Tibial nerve (tissue), 4 donors: Measurements from ENCODE around the gene FAM72A.
"Not testable (repeated sequence)": the region's sequence is repeated elsewhere in the genome, so short reads cannot be mapped to it uniquely, and the experiment has no call there.

Experiments
- EP300 ChIP-seq, 2 donors: sonication (generic); formaldehyde crosslinking; IDR thresholded peaks; one replicate each; pipeline ENCODE4 v1.6.1; 2017; ENCODE audit warnings: antibody characterized with exemption in 2 of 2, mild to moderate bottlenecking in 1 of 2
- POLR2A ChIP-seq, 2 donors: fragments of 450-650 bp; IDR thresholded peaks; one replicate each; pipeline ENCODE4 v1.6.1; 2017; ENCODE audit warnings: antibody characterized with exemption in 2 of 2, mild to moderate bottlenecking in 2 of 2, moderate library complexity in 2 of 2
- TF ChIP-seq, protein P1 (sequence below), 5 experiments: fragments of 200-600 bp in 3 of 5; fragments of 450-650 bp in 2 of 5; sonication (generic) in 3 of 5; IDR thresholded peaks; one replicate each; pipeline ENCODE4 v1.5.1; 2016 to 2019; ENCODE audit warnings: antibody characterized with exemption in 5 of 5, mild to moderate bottlenecking in 3 of 5, moderate library complexity in 2 of 5

- TF ChIP-seq, protein P1, sequence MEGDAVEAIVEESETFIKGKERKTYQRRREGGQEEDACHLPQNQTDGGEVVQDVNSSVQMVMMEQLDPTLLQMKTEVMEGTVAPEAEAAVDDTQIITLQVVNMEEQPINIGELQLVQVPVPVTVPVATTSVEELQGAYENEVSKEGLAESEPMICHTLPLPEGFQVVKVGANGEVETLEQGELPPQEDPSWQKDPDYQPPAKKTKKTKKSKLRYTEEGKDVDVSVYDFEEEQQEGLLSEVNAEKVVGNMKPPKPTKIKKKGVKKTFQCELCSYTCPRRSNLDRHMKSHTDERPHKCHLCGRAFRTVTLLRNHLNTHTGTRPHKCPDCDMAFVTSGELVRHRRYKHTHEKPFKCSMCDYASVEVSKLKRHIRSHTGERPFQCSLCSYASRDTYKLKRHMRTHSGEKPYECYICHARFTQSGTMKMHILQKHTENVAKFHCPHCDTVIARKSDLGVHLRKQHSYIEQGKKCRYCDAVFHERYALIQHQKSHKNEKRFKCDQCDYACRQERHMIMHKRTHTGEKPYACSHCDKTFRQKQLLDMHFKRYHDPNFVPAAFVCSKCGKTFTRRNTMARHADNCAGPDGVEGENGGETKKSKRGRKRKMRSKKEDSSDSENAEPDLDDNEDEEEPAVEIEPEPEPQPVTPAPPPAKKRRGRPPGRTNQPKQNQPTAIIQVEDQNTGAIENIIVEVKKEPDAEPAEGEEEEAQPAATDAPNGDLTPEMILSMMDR (IDR thresholded peaks at IDR 0.05): not testable (repeated sequence)
- not testable (repeated sequence) for TF ChIP-seq POLR2A, EP300 (IDR thresholded peaks at IDR 0.05)
Observed at GRCh38 chr1:206215600-206216392, 13.2 kb upstream of the FAM72A start.
